Measurements from ENCODE around the gene NKAIN2.

DNA sequence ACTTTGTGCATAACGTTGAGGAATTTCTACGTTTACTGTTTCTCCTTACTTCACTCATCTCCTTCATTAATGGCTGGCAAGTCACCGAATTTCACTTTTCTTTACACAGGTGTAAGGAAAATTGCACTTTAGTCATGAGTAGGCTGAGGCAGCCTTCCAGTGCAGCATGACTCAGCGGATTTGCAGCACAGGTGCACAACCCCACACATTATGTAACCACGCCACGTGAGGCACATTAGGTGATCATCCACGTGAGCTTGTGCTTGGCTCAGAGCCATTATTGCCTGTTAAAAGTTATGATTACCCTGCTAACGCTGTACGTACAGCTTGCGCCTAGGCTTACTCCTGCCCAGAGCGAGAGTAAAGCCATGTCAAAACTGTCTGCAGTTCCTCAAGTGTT lies 158.8 kb downstream of the NKAIN2 start:
- TF ChIP-seq, protein P1, sequence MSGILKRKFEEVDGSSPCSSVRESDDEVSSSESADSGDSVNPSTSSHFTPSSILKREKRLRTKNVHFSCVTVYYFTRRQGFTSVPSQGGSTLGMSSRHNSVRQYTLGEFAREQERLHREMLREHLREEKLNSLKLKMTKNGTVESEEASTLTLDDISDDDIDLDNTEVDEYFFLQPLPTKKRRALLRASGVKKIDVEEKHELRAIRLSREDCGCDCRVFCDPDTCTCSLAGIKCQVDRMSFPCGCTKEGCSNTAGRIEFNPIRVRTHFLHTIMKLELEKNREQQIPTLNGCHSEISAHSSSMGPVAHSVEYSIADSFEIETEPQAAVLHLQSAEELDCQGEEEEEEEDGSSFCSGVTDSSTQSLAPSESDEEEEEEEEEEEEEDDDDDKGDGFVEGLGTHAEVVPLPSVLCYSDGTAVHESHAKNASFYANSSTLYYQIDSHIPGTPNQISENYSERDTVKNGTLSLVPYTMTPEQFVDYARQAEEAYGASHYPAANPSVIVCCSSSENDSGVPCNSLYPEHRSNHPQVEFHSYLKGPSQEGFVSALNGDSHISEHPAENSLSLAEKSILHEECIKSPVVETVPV (CRISPR knock-in tag; IDR thresholded peaks at IDR 0.05): no peak
- TF ChIP-seq RARB (CRISPR knock-in tag; IDR thresholded peaks at IDR 0.05): no peak
- TF ChIP-seq ARNTL (CRISPR knock-in tag; IDR thresholded peaks at IDR 0.05; ENCODE audit: borderline replicate concordance, low read depth): no peak
- TF ChIP-seq, protein P2, sequence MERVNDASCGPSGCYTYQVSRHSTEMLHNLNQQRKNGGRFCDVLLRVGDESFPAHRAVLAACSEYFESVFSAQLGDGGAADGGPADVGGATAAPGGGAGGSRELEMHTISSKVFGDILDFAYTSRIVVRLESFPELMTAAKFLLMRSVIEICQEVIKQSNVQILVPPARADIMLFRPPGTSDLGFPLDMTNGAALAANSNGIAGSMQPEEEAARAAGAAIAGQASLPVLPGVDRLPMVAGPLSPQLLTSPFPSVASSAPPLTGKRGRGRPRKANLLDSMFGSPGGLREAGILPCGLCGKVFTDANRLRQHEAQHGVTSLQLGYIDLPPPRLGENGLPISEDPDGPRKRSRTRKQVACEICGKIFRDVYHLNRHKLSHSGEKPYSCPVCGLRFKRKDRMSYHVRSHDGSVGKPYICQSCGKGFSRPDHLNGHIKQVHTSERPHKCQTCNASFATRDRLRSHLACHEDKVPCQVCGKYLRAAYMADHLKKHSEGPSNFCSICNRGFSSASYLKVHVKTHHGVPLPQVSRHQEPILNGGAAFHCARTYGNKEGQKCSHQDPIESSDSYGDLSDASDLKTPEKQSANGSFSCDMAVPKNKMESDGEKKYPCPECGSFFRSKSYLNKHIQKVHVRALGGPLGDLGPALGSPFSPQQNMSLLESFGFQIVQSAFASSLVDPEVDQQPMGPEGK (CRISPR knock-in tag; IDR thresholded peaks at IDR 0.05; ENCODE audit: borderline replicate concordance): no peak
- TF ChIP-seq, protein P3, sequence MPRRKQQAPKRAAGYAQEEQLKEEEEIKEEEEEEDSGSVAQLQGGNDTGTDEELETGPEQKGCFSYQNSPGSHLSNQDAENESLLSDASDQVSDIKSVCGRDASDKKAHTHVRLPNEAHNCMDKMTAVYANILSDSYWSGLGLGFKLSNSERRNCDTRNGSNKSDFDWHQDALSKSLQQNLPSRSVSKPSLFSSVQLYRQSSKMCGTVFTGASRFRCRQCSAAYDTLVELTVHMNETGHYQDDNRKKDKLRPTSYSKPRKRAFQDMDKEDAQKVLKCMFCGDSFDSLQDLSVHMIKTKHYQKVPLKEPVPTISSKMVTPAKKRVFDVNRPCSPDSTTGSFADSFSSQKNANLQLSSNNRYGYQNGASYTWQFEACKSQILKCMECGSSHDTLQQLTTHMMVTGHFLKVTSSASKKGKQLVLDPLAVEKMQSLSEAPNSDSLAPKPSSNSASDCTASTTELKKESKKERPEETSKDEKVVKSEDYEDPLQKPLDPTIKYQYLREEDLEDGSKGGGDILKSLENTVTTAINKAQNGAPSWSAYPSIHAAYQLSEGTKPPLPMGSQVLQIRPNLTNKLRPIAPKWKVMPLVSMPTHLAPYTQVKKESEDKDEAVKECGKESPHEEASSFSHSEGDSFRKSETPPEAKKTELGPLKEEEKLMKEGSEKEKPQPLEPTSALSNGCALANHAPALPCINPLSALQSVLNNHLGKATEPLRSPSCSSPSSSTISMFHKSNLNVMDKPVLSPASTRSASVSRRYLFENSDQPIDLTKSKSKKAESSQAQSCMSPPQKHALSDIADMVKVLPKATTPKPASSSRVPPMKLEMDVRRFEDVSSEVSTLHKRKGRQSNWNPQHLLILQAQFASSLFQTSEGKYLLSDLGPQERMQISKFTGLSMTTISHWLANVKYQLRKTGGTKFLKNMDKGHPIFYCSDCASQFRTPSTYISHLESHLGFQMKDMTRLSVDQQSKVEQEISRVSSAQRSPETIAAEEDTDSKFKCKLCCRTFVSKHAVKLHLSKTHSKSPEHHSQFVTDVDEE (CRISPR knock-in tag; IDR thresholded peaks at IDR 0.05): no peak
- no peak for TF ChIP-seq ZNF565 (CRISPR knock-in tag; conservative IDR thresholded peaks at IDR 0.05; ENCODE audit: low read depth)
- TF ChIP-seq ZNF70 (CRISPR knock-in tag; IDR thresholded peaks at IDR 0.05): no peak
- no peak for TF ChIP-seq SNAI2 (CRISPR knock-in tag; IDR thresholded peaks at IDR 0.05)
- TF ChIP-seq ISL1 (CRISPR knock-in tag; IDR thresholded peaks at IDR 0.05): no peak
- no peak for TF ChIP-seq ZFP30 (CRISPR knock-in tag; IDR thresholded peaks at IDR 0.05)
- TF ChIP-seq, protein P4, sequence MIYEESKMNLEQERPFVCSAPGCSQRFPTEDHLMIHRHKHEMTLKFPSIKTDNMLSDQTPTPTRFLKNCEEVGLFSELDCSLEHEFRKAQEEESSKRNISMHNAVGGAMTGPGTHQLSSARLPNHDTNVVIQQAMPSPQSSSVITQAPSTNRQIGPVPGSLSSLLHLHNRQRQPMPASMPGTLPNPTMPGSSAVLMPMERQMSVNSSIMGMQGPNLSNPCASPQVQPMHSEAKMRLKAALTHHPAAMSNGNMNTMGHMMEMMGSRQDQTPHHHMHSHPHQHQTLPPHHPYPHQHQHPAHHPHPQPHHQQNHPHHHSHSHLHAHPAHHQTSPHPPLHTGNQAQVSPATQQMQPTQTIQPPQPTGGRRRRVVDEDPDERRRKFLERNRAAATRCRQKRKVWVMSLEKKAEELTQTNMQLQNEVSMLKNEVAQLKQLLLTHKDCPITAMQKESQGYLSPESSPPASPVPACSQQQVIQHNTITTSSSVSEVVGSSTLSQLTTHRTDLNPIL (CRISPR knock-in tag; IDR thresholded peaks at IDR 0.05; ENCODE audit: low read depth): no peak
- TF ChIP-seq, protein P5, sequence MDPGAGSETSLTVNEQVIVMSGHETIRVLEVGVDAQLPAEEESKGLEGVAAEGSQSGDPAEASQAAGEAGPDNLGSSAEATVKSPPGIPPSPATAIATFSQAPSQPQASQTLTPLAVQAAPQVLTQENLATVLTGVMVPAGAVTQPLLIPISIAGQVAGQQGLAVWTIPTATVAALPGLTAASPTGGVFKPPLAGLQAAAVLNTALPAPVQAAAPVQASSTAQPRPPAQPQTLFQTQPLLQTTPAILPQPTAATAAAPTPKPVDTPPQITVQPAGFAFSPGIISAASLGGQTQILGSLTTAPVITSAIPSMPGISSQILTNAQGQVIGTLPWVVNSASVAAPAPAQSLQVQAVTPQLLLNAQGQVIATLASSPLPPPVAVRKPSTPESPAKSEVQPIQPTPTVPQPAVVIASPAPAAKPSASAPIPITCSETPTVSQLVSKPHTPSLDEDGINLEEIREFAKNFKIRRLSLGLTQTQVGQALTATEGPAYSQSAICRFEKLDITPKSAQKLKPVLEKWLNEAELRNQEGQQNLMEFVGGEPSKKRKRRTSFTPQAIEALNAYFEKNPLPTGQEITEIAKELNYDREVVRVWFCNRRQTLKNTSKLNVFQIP (CRISPR knock-in tag; IDR thresholded peaks at IDR 0.05; ENCODE audit: borderline replicate concordance, low read depth): no peak
- no peak for TF ChIP-seq ESRRG (CRISPR knock-in tag; IDR thresholded peaks at IDR 0.05)
- TF ChIP-seq OSR1 (CRISPR knock-in tag; IDR thresholded peaks at IDR 0.05): no peak
